ENCODE data around the gene A2M. TPM values are rescaled to one million over a fixed set of nuclear protein-coding genes. Genes with fewer than 3 reads are reported as not detected.

Gene A2M
- total and polyA plus RNA-seq, 9 of the 15 experiments (the other 6 are each of a cell fraction or from before 2014, with no cell fraction given): 0.08 to 2.3 TPM; not detected in 7

DNA sequence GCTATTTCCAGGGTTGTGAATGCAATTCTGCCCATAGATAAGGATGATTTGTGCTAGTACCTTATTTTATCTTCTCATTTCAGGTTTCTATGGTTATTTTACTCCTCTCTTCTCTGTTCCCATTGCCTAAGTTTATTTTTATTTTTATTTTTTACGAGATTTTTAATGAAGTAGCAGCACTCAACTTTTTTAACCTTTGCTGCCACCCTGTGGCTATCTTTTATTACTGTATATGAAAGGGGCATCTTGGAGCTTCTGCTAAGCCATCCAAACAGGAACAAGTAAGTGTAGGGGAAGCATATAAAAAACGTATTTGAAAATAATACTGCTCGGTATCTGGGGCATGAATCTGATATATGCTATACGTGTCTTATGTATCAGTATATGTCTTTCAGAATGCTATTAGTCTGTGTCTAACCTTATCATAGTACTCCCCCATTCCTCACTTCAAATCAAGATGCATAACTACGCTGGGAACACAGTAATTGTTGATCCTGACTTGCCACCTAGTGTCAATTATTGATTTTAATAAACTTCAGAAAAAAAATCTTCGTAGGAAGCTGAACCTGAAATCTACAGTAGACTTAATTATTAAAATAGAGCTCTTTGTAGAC, 66.1 kb downstream of the A2M start (continued):
- TF ChIP-seq, protein P1, sequence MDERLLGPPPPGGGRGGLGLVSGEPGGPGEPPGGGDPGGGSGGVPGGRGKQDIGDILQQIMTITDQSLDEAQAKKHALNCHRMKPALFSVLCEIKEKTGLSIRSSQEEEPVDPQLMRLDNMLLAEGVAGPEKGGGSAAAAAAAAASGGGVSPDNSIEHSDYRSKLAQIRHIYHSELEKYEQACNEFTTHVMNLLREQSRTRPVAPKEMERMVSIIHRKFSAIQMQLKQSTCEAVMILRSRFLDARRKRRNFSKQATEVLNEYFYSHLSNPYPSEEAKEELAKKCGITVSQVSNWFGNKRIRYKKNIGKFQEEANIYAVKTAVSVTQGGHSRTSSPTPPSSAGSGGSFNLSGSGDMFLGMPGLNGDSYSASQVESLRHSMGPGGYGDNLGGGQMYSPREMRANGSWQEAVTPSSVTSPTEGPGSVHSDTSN (CRISPR knock-in tag; IDR thresholded peaks at IDR 0.05; ENCODE audit: low read depth): no peak
- TF ChIP-seq, protein P1 (tag; conservative IDR thresholded peaks at IDR 0.05; ENCODE audit: low read depth): no peak
- TF ChIP-seq PHF21A (IDR thresholded peaks at IDR 0.05; ENCODE audit: borderline replicate concordance, low read depth) (no peak), ILF3 (IDR thresholded peaks at IDR 0.05; ENCODE audit: borderline replicate concordance) (no peak), ZNF274 (IDR thresholded peaks at IDR 0.05; ENCODE audit: borderline replicate concordance, low read depth, low read length) (no peak), NFATC3 (IDR thresholded peaks at IDR 0.05) (no peak), COPS2 (conservative IDR thresholded peaks at IDR 0.05) (no peak), ASH1L (IDR thresholded peaks at IDR 0.05; ENCODE audit: borderline replicate concordance, low read depth, partially characterized antibody) (no peak), RAD21 (CRISPR knock-in tag; conservative IDR thresholded peaks at IDR 0.05 in 1 of 2, IDR thresholded peaks at IDR 0.05 in 1 of 2) (peak; percentile 56 to 73), CEBPG (CRISPR knock-in tag; IDR thresholded peaks at IDR 0.05) (no peak), CEBPG (tag; conservative IDR thresholded peaks at IDR 0.05 in 1 of 2, IDR thresholded peaks at IDR 0.05 in 1 of 2) (no peak), PHTF2 (CRISPR knock-in tag; IDR thresholded peaks at IDR 0.05) (no peak), SRSF1 (IDR thresholded peaks at IDR 0.05; ENCODE audit: low read depth, low read length) (no peak), DACH1 (IDR thresholded peaks at IDR 0.05; ENCODE audit: partially characterized antibody) (no peak), SMC3 (conservative IDR thresholded peaks at IDR 0.05; ENCODE audit: insufficient read depth, low read depth, low read length) (peak; percentile 45; the same call in 1 of the 2 replicates), EP400 (IDR thresholded peaks at IDR 0.05) (no peak), EHMT2 (IDR thresholded peaks at IDR 0.05) (no peak), HSF4 (CRISPR knock-in tag; IDR thresholded peaks at IDR 0.05; ENCODE audit: borderline replicate concordance) (no peak)
- TF ChIP-seq, protein P2, sequence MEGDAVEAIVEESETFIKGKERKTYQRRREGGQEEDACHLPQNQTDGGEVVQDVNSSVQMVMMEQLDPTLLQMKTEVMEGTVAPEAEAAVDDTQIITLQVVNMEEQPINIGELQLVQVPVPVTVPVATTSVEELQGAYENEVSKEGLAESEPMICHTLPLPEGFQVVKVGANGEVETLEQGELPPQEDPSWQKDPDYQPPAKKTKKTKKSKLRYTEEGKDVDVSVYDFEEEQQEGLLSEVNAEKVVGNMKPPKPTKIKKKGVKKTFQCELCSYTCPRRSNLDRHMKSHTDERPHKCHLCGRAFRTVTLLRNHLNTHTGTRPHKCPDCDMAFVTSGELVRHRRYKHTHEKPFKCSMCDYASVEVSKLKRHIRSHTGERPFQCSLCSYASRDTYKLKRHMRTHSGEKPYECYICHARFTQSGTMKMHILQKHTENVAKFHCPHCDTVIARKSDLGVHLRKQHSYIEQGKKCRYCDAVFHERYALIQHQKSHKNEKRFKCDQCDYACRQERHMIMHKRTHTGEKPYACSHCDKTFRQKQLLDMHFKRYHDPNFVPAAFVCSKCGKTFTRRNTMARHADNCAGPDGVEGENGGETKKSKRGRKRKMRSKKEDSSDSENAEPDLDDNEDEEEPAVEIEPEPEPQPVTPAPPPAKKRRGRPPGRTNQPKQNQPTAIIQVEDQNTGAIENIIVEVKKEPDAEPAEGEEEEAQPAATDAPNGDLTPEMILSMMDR (IDR thresholded peaks at IDR 0.05 in 2 of 3, conservative IDR thresholded peaks at IDR 0.05 in 1 of 3; ENCODE audit: insufficient read depth in 2 of 3, low read depth in 1 of 3, low read length in 3 of 3): peak in 2 of 3 experiments; percentile 17 to 53; a peak in 4 of 6 replicates
- TF ChIP-seq, protein P3, sequence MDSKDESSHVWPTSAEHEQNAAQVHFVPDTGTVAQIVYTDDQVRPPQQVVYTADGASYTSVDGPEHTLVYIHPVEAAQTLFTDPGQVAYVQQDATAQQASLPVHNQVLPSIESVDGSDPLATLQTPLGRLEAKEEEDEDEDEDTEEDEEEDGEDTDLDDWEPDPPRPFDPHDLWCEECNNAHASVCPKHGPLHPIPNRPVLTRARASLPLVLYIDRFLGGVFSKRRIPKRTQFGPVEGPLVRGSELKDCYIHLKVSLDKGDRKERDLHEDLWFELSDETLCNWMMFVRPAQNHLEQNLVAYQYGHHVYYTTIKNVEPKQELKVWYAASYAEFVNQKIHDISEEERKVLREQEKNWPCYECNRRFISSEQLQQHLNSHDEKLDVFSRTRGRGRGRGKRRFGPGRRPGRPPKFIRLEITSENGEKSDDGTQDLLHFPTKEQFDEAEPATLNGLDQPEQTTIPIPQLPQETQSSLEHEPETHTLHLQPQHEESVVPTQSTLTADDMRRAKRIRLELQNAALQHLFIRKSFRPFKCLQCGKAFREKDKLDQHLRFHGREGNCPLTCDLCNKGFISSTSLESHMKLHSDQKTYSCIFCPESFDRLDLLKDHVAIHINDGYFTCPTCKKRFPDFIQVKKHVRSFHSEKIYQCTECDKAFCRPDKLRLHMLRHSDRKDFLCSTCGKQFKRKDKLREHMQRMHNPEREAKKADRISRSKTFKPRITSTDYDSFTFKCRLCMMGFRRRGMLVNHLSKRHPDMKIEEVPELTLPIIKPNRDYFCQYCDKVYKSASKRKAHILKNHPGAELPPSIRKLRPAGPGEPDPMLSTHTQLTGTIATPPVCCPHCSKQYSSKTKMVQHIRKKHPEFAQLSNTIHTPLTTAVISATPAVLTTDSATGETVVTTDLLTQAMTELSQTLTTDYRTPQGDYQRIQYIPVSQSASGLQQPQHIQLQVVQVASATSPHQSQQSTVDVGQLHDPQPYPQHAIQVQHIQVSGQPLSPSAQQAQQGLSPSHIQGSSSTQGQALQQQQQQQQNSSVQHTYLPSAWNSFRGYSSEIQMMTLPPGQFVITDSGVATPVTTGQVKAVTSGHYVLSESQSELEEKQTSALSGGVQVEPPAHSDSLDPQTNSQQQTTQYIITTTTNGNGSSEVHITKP (IDR thresholded peaks at IDR 0.05; ENCODE audit: partially characterized antibody): no peak

All from K562 (cell line).